HG02970 (cell line): ENCODE measurements around the gene GAB1.

ENCODE experiments used
- ATAC-seq: cut with Tn5 transposase; IDR thresholded peaks from one replicate; pipeline ENCODE4 v1.9.1; 2021; ENCODE audit warnings: mild to moderate bottlenecking, moderate library complexity, moderate number of reproducible peaks; ENCODE audit not compliant: unreplicated experiment, low FRiP score

Gene GAB1

DNA sequence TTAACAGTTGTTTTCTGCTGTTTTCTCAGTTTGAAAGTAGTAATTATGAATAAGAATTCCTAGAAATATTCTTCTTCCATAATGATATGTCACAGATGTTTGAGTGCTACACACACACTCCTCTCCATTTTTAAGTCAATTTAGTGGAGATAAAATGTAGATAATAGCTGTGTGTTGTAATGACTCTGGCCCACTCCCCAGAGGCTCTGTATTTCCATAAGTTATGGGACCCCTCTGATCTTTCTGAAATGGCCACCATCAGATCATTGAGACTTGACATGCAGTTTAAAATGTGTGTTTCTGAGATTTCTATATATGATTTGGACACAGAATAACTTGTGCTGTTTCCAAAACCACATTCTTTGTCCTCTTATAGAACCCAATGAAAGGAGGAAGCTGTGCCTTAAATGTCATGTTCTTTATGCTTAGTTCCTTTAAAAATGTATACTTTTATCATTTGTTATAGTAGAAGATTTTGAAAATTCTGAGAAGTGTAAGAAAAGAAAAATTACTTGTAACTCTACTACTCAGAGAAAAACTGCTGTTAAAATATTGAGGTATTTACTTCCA lies 46.4 kb downstream of the GAB1 start:
- no peak for ATAC-seq

DNA sequence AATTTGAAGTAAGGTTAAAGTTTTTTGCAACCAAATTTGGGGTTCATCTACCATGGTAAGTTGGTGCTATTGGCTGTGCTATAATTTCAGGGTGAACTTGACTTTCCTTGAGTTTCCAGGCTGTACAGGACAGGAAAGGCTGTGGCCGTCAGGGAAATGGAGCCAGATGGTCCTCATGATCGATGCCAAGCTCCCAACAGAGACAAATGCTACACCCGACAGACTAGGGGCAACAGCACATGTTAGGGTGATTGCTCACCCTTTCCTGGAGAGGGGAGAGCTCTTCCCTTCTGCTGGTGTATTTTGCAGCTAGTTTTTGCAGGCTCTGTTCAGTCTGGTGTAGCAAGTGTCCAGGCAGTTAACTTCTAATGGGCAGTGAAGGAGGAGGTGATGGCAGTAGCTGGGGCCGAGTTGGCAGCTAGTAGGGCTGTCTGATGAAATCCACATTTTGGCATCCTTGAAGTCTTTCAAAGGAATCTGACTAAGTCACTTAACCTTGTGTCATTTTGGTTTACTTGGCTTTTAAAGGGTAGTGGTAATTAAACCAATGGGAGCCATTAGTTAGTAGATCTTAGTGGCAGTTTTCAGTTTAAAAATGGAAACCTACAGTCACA lies 47.8 kb downstream of the GAB1 start:
- ATAC-seq, result no peak

DNA sequence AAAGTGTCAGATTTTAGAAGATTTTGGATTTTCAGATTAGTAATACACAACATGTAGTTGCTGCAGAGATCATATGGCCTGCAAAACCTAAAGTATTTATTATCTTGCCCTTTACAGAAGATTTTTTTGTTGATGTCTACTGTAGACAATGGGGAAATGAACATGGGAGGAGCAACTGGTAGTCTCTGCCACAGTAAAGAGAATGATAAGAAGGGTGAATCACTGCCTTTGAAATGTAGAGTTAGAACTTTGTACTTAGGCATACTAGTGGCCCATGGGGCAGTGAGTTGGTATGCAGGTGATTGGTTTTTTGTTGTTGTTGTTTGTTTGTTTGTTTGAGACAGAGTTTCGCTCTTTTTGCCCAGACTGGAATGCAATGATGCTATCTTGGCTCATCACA lies 50.1 kb downstream of the GAB1 start:
- no peak for ATAC-seq

DNA sequence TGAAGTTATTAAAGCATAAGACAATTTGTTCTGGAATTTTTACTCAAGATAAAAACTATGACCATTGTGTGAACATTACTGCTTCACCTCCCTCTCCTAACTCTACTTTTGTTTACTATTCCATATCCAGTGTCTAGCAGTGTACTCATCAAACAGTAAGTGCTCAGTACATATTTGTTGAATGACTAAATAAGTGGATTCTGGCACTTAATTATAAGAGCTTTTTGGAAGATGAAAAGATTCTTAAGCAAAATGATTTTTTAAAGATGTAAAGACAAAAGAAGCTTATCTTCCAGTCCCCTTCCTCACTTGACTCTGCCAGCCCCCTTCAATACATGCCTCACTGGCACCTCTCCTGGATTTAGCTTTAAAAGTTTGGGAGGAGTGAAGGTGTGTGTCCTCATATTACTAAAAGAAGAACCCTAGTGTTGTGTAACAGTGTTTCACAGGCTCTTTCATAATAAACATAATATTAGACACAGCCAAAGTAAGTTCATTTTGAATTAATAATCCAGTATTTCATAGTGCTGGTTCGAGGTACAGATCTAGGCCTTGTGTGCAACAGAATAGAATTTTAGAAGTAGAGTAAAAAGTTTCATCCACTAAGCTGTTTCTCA lies 53.0 kb downstream of the GAB1 start:
- no peak for ATAC-seq

DNA sequence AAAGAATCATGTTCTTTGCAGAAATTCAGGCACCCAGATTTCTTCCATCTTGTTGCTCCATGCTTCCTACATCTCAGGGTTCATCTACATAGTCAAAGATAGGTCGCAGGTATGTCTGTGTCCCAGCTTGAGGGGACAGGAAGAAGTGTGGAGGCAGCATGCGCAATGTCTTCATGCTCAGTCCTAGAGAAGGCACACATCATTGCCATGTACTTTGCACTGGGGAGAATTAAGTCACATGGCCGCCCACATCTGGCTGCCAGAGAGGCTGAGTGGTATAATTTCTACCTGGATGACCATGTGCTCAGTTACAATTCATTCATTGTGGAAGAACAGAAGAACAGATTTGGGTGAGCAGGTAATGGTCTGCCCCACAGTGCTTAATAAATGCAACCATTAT lies 54.1 kb downstream of the GAB1 start:
- ATAC-seq, result no peak

DNA sequence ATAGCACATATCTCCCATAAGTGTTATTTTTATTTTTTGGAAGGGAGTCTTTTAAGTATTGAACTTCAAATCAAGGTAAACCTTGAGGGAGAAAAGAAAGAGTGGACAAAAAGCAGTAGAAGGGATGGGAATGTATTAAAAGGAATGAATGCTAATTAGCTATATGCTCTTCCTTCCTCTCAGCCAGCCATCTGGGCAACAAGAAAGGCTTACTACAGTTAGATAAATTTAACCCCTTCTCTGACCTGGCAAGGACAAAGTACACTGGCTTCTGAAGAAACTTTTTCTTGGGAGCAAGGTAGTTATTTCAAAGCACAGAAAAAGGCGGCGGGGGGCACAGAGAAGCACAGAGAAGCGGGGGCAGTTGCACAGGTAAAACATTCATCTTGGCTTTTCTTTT lies 54.6 kb downstream of the GAB1 start:
- no peak for ATAC-seq

DNA sequence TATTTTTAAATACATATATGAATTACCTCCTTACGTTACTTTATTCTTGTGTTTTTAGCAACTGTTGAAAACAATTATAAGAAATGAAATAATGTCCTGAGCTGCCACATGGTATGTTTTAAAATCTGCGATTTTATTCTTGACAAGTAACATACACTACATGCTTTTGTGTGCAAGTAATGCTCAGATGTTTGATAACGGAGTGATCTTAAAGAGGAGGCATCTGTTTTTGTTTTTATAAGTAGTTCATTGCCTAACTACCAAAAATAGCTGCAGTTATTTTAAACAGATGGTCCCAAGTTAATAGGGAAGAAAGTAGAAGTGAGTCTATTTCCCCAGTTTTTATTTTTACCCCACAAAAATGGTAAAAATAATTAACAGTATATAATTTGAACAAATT lies 55.2 kb downstream of the GAB1 start:
- ATAC-seq, result no peak

DNA sequence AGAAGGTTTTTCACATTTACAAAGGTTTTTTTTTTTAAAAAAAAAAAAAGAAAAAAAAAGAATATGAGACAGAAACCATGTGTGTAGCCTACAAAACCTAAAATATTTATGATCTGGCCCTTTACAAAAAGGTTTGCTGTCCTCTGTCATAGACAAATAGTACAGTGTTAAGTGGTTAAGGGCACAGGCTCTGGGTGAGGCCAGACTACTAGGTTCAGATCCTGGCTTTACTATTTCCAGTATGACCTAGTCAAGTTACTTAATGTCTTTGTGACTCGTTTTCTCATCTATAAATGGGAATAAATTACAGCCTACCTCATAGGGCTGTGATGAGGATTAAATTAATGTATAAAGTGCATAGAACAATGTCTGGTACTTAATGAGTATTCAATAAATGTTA lies 56.5 kb downstream of the GAB1 start:
- no peak for ATAC-seq

DNA sequence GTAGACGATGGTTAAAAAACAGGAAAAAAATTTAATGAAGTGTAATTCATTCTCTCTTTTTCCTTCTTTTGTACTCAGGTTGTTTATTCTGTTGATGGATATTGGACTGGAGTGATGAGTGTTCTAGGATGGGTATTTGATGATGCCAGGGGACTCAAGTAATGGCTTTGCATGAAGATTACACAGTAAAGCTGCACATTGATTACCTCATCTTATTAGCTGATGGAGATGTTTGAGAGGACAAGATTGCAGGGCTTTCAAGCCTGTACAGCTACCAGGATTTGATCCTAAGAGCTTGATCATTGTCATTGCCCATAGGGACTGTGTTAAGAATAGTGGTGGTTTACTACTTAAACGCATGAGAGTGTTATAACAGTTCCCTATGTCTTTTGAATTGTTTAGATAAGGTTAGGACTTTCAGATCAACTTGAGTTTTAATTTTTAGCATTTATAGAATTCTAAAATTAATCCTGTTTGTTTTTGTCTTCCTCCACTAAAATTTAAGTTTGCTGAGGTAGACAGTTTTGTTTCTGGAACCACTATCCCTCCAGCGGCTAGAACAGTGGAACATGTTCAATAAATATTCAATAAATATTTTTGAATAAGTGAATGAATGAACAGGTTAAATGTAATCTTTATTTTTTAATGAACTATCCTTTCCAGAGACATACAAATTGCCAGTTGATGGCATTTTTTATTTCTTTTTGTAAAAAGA lies 58.2 kb downstream of the GAB1 start:
- ATAC-seq, result no peak

DNA sequence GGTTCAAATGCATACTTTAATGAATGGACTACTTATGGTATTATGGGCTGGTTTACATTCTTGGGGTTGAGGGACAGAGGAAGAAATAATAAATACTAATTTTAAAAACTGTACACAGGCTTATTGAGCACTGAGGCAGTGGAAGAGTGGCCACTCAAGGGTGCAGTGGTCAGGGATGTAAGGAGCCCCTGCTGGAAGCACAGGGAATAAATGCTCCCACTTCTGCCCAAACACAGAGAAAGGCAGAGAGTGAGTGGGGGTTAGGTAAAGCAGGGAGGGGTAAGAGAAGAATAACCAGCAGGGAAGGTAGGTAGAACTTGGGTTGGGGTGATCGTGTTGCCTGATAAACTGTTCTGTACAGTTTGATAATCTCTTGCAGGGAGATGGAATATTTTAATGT lies 60.0 kb downstream of the GAB1 start:
- ATAC-seq, result no peak

DNA sequence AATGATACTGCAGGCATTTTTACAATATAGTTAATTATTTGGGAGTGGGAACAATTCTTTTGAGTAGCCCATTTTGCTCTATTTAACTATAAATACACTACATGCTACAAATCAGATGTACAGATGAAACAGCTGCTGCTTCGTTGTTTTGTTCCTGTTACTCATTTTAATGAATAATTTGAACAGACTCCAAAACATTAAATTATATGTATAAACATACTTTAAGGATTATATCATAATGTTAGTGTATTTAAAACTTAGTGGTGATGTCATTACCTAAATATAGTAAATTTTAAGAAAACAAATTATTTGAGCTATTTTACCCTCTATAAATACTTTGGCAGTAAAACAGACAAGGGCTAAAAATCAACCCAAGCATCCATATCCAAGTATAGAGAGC lies 60.7 kb downstream of the GAB1 start:
- ATAC-seq, result no peak

DNA sequence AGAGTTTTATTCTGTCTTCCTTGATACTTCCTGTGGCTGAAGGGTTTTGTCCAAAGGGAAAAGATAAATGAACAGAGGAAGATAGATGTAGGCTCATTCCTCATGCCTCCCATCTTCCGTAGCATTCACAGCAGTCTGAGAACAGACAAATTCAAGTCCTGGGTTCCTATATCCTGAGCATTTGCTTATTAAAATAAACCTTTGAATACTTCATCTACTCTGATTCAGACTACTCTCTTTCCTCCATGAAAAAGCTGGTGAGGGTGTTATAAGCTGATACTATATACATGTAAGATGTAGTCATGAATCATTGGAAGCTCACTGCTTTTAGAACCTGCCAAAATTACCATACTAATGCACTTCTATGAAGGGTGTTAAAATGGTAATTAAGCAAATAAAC lies 61.2 kb downstream of the GAB1 start:
- no peak for ATAC-seq

DNA sequence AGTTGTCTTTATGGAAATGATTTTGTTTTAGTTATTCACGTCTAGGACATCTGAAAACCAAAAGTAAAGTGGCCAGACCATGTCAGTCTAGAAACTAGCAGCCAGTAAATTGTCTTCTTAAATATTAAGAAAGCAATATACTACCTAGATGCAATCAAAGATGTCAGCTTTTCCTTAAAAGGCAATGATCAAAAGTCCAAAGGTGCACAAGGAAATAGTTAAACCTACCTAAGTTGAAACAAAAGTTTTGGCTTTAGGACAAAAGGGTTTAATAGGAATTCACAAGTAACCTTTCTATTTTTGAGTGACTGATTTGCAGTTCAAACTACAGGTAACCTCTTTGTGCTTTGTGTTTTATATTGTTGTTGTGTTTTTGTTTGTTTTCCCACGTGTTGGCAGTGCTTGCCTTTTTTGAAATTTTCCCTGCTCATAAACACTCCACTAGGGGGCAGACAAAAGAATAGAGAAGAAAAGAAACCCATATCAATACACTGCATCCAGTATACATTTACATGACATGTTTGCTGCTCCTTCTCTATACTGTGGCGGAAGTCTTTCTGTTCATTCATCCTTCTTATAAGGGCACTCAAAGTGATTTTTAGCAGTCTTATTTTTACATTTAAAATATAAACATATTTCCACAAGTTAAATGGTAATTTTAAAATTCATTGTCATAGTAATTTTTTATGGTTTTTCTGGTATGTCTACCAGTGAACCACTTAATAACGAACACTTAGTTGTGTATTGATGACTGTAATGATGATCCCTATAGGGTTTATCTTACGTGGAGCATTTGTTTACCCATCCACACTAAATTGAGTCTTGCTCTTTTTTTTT lies 62.7 kb downstream of the GAB1 start:
- no peak for ATAC-seq

DNA sequence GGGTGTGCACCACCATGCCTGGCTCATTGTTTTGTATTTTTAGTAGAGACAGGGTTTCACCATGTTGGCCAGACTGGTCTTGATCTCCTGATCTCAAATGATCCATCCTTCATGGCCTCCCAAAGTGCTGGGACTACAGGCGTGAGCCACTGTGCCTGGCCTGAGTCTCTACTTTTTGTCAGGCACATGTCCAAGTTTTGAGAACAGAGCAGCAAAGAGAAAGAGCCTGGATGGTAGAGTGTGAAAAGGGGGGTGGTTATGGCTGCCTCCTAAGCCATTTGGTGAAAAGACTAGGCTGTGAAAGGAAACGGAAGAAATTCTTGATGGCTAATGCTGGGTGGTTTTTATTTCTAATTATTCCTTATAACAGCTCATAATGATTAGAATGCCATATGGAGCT lies 63.4 kb downstream of the GAB1 start:
- no peak for ATAC-seq

DNA sequence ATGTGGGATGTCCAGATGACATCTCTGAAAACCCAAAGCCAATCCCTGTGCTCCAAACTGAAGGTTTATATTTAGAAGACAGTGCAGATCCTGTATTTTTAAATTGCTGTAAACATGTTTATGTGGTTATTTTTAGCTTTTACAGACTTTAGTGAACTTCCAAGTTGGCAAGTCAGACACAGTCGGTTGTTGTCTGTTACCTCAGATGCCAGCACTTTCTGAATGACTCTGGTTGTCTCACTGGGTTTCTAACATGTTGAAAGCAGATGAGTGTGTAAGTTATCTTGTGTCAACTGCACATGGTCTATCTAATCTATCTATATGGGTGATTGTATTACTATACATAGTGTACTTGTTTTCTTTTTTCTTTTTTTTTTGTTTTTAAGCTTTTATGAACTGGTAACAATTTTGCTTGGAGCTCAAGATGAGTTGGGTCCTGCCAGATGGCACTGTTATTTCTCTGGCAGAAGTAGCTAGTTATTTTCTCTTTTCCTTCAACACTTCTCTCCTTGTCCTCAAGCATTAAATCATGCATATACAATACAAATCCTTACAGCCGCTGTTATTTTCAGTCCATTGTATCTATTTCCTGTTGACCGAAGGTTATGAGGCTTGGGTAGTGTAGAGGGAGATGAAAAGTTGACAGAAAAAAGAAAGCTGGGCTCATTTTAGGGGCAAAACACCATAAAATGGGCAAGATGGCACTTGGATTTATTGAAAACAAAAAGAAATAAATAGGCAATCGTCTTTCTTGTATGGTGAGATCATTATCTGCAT lies 66.3 kb downstream of the GAB1 start:
- ATAC-seq, result no peak

DNA sequence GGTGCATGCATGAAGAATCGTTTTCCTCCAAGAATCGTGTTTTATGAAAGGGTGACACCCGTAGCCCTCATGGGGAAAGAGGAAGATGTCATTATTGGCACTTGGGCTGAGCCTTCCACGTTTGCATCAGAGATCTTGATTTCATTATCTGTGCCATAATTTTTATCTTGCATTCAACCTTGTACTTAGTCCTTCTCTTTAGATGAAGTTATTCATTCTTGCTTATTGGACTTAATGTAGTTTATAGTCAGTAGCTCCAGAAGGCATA lies 66.8 kb downstream of the GAB1 start:
- ATAC-seq, result no peak

DNA sequence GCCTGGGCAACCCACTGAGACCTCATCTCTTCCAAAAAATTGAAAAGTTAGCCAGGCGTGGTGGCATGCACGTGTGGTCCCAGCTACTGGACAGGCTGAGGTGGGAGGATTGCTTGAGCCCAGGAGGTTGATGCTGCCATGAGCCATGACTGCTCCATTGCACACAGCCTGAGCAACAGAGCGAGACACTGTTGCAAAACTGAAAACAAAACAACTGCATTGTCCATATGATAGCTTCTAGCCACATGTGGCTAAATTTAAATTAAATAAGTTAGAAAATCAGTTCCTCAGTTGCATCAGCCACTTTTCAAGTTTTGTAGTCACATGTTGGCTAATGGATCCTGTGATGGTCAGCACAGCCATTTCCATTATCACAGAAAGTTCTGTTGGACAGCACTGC lies 67.9 kb downstream of the GAB1 start:
- peak; percentile 80 for ATAC-seq

DNA sequence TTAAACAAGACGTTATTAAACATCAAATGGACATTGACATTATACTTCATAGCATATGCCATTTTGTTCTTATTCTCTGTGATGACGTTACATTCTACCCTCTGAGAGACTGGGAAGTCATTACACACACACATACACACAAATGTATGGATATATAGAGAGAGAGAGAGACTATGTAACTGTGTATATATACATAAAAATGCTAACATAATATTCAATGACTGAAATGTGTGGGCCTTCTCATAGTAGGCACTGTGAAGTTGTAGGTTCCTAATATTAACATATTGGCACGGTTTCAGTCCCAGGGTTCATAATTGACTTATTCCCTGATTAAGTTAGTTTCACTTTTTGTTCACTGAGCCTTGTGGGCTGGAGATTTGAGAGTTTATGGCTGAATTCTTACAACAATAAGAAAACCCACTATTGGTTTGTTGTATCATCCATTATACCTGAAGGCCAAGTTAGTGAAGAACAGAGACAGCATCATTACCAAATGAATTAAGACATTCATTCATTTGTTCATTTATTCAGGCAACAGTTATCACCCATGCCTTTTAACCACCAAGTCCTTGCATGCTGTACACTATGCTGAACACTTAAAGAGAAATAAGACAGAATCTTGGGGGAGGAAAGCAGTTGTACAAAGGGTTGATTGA lies 68.5 kb downstream of the GAB1 start:
- ATAC-seq, result no peak

DNA sequence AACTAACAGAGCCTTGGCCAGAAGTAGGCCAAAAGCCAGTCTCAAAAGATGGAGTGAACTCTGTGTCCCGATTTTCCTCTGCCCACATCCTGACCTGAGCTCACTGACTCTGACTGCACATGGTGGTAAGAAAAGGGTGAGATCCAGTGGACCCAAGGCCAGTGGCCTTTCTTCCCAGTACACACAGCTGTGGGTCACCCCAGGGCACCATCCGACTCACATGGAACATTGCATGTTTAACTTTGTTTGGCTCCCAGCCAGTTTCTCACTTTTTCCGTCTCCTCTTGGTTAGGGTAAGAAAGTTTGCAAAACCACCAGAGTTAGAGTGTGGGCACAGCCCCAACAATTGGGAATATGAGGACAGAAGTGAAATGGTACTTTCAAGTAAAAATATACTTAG lies 69.8 kb downstream of the GAB1 start:
- ATAC-seq, result no peak

DNA sequence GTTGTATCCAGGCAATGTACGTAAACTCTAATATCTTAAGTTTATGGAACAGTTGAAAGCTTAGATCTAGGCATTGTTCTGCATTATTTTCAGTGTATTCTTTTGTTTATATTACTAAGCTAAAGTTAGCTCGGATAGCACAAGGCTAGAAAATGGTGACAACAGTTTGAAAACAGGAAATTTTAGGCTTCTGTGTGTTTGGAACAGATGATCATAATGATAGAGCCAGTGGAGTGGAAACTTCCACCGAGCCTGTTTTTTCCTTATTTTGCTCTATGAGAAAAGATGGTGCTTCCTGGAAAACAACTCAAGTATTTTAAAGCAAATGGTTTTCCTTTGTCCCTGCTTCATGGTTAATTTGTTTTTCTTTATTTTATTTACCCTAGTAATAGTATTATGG lies 70.8 kb downstream of the GAB1 start:
- no peak for ATAC-seq
